GM10847 (cell line): ENCODE measurements around the gene CHST1.

ENCODE experiments used
- POLR2A ChIP-seq: IDR thresholded peaks from 2 replicates; pipeline ENCODE4 v1.6.1; 2011; ENCODE audit not compliant: insufficient read length; ENCODE audit errors: extremely low read depth

The CHST1 gene

GRCh38 chr11:45658292-45658991 is 7.0 kb downstream of the CHST1 start:
- no peak for TF ChIP-seq POLR2A

- no peak for TF ChIP-seq POLR2A
These were observed 7.7 kb downstream of the CHST1 start for GRCh38 chr11:45657496-45658260.

- no peak for TF ChIP-seq POLR2A
These were observed 9.6 kb downstream of the CHST1 start for GRCh38 chr11:45655831-45656230.

GRCh38 chr11:45655347-45655756 is 10.1 kb downstream of the CHST1 start:
- TF ChIP-seq POLR2A, result no peak

- TF ChIP-seq POLR2A, result no peak
These were observed 10.5 kb downstream of the CHST1 start for GRCh38 chr11:45655012-45655283.

GRCh38 chr11:45654231-45655011 is 11.0 kb downstream of the CHST1 start:
- no peak for TF ChIP-seq POLR2A

GRCh38 chr11:45653277-45653676 is 12.1 kb downstream of the CHST1 start:
- no peak for TF ChIP-seq POLR2A

- no peak for TF ChIP-seq POLR2A
These were observed 12.6 kb downstream of the CHST1 start for GRCh38 chr11:45652781-45653180.

- no peak for TF ChIP-seq POLR2A
These were observed 13.3 kb downstream of the CHST1 start for GRCh38 chr11:45651841-45652749.

- TF ChIP-seq POLR2A, result no peak
These were observed 14.3 kb downstream of the CHST1 start for GRCh38 chr11:45651156-45651555.

- TF ChIP-seq POLR2A, result no peak
These were observed 15.0 kb downstream of the CHST1 start for GRCh38 chr11:45650166-45651095.

GRCh38 chr11:45649544-45650165 is 15.8 kb downstream of the CHST1 start:
- TF ChIP-seq POLR2A, result no peak

- no peak for TF ChIP-seq POLR2A
These were observed 16.5 kb downstream of the CHST1 start for GRCh38 chr11:45648931-45649330.

- TF ChIP-seq POLR2A, result no peak
These were observed 17.6 kb downstream of the CHST1 start for GRCh38 chr11:45647786-45648185.
